HepG2 (cell line): ENCODE data around the gene C19orf47. TPM values are rescaled to one million over a fixed set of nuclear protein-coding genes. Genes with fewer than 3 reads are reported as not detected.

Experiments used
- ATAC-seq: fragments of 200-7000 bp; cut with Tn5 transposase; 3 replicates; pipeline ENCODE4 v1.9.1; 2020; ENCODE audit warnings: mild to moderate bottlenecking, moderate library complexity
- BruUV-seq: library from RNA; stranded (reverse); fragments of 400-500 nt; replicated peaks from 2 replicates; lab custom pipeline; 2021; lab: Mats Ljungman, UMichigan
- CTCF ChIA-PET: fragments of 300-600 bp; formaldehyde crosslinking; extraction: SDS; loops from one replicate; lab custom pipeline; 2021; ENCODE audit warnings: low total read pairs, inconsistent platforms, low intra/inter-chr PET ratio; lab: Yijun Ruan, JAX
- POLR2A ChIA-PET: fragments of 350-600 bp; sonication (Branson Sonifier 250); formaldehyde crosslinking; loops from one replicate; lab custom pipeline; 2020; ENCODE audit warnings: antibody characterized with exemption, inconsistent platforms; lab: Yijun Ruan, JAX
- DNase-seq: peaks from one replicate; pipeline ENCODE4 v3.0.0-alpha.2; 2015; ENCODE audit warnings: low spot score
- FAIRE-seq: peaks from 3 replicates; lab custom pipeline; 2011; peaks lifted over from hg19 to GRCh38; lab: Jason Lieb, UNC
- H2AFZ ChIP-seq: one replicate; pipeline ENCODE4 v1.6.1; 2011; ENCODE audit warnings: low read length, inconsistent platforms
- H3K27ac ChIP-seq: fragments of 300-600 bp; 3 replicates; pipeline ENCODE4 v1.8.0; 2011; ENCODE audit warnings: mixed run types, mild to moderate bottlenecking, mixed read lengths, low read length, inconsistent platforms; ENCODE audit not compliant: insufficient read depth; ENCODE audit errors: extremely low read length
- H3K27me3 ChIP-seq, 2 experiments: fragments of 200-600 bp in 1 of 2; 2 replicates in 1 of 2; 3 replicates in 1 of 2; pipeline versions ENCODE4 v1.6.0 to v1.8.0; 2011; ENCODE audit warnings: low read length in 2 of 2, mild to moderate bottlenecking in 2 of 2, moderate library complexity in 2 of 2, inconsistent platforms in 1 of 2; ENCODE audit not compliant: insufficient read depth in 2 of 2, control insufficient read depth in 1 of 2
- H3K36me3 ChIP-seq, 2 experiments: fragments of 200-600 bp in 1 of 2; replicated peaks in 1 of 2; 2 replicates in 1 of 2; 3 replicates in 1 of 2; pipeline versions ENCODE4 v1.5.1 to v1.8.0; 2011; ENCODE audit warnings: low read length in 2 of 2, inconsistent platforms in 1 of 2; ENCODE audit not compliant: insufficient read depth in 2 of 2, control insufficient read depth in 1 of 2
- H3K4me1 ChIP-seq: 2 replicates; pipeline ENCODE4 v1.5.1; 2012; ENCODE audit warnings: low read length, inconsistent platforms; ENCODE audit not compliant: insufficient read depth
- H3K4me2 ChIP-seq: 2 replicates; pipeline ENCODE4 v1.6.0; 2011; ENCODE audit warnings: low read depth, low read length, inconsistent platforms
- H3K4me3 ChIP-seq, 3 experiments: fragments of 200-600 bp in 1 of 3; sonication (generic), shearing (Covaris generic) in 1 of 3; replicated peaks in 1 of 3; 2 replicates each; pipeline ENCODE4 v1.5.1; 2011 to 2016; ENCODE audit warnings: low read length in 3 of 3, inconsistent platforms in 2 of 3, low read depth in 2 of 3, mild to moderate bottlenecking in 2 of 3, control low read depth in 1 of 3, mixed read lengths in 1 of 3; ENCODE audit not compliant: insufficient read depth in 1 of 3
- H3K79me2 ChIP-seq: one replicate; pipeline ENCODE4 v1.6.1; 2011; ENCODE audit warnings: low read length, inconsistent platforms; ENCODE audit not compliant: insufficient read depth
- H3K9ac ChIP-seq: 2 replicates; pipeline ENCODE4 v1.6.0; 2011; ENCODE audit warnings: mild to moderate bottlenecking, low read depth, low read length, inconsistent platforms; ENCODE audit not compliant: insufficient read depth
- H3K9me3 ChIP-seq: 2 replicates; pipeline ENCODE4 v1.5.1; 2012; ENCODE audit warnings: mild to moderate bottlenecking, low read length
- H4K20me1 ChIP-seq: 2 replicates; pipeline ENCODE4 v1.6.0; 2011; ENCODE audit warnings: inconsistent platforms, mild to moderate bottlenecking, low read length, moderate library complexity; ENCODE audit not compliant: insufficient read depth
- ELF1 ChIP-seq: sonication (generic); formaldehyde crosslinking; IDR thresholded peaks from 2 replicates; pipeline ENCODE4 v1.4.0; 2020; ENCODE audit warnings: missing genetic modification reagents
- ELF3 ChIP-seq: IDR thresholded peaks from 2 replicates; pipeline ENCODE4 v1.6.1; 2016; ENCODE audit warnings: missing genetic modification reagents, missing compliant biosample characterization
- ELF4 ChIP-seq: sonication (generic); formaldehyde crosslinking; IDR thresholded peaks from 2 replicates; pipeline ENCODE4 v1.5.0; 2020; ENCODE audit warnings: missing genetic modification reagents, mild to moderate bottlenecking, moderate library complexity, borderline replicate concordance
- ETV6 ChIP-seq: sonication (generic); formaldehyde crosslinking; conservative IDR thresholded peaks from 2 replicates; pipeline ENCODE4 v1.4.0; 2020; ENCODE audit warnings: missing genetic modification reagents
- HNF4G ChIP-seq, 2 experiments: sonication (generic) in 1 of 2; formaldehyde crosslinking in 1 of 2; IDR thresholded peaks; 2 replicates each; pipeline versions ENCODE4 v1.4.0 to v1.6.1; 2011 to 2020; ENCODE audit warnings: borderline replicate concordance in 2 of 2, low read depth in 2 of 2, mild to moderate bottlenecking in 2 of 2, low read length in 1 of 2, missing genetic modification reagents in 1 of 2, moderate library complexity in 1 of 2
- NFIB ChIP-seq: sonication (generic); formaldehyde crosslinking; IDR thresholded peaks from 2 replicates; pipeline ENCODE4 v1.9.0; 2021; ENCODE audit warnings: missing genetic modification reagents, mild to moderate bottlenecking, borderline replicate concordance
- NKX3-1 ChIP-seq: sonication (generic); formaldehyde crosslinking; IDR thresholded peaks from 2 replicates; pipeline ENCODE4 v1.5.0; 2020; ENCODE audit warnings: missing genetic modification reagents
- PHF8 ChIP-seq: sonication (generic); formaldehyde crosslinking; IDR thresholded peaks from 2 replicates; pipeline ENCODE4 v1.5.0; 2020; ENCODE audit warnings: missing genetic modification reagents
- ZMYM3 ChIP-seq: sonication (generic); formaldehyde crosslinking; IDR thresholded peaks from 2 replicates; pipeline ENCODE4 v1.5.1; 2020; ENCODE audit warnings: mild to moderate bottlenecking, missing genetic modification reagents
- ZNF160 ChIP-seq: sonication (generic); formaldehyde crosslinking; IDR thresholded peaks from 2 replicates; pipeline ENCODE4 v1.8.0; 2022; ENCODE audit warnings: mild to moderate bottlenecking, inconsistent platforms, missing genetic modification reagents
- ZNF335 ChIP-seq: sonication (generic); formaldehyde crosslinking; IDR thresholded peaks from 2 replicates; pipeline ENCODE4 v1.4.0; 2020; ENCODE audit warnings: missing genetic modification reagents
- ZNF607 ChIP-seq: sonication (generic); formaldehyde crosslinking; IDR thresholded peaks from 2 replicates; pipeline ENCODE4 v1.5.1; 2020; ENCODE audit warnings: missing genetic modification reagents, mild to moderate bottlenecking, borderline replicate concordance
- ZNF629 ChIP-seq: sonication (generic); formaldehyde crosslinking; conservative IDR thresholded peaks from 2 replicates; pipeline ENCODE4 v1.5.0; 2020; ENCODE audit warnings: missing genetic modification reagents
- ZNF644 ChIP-seq: IDR thresholded peaks from 2 replicates; pipeline ENCODE4 v1.6.1; 2016; ENCODE audit warnings: low read depth
- WGBS: methylation state at CpG from one replicate; pipeline ENCODE4 v1.1.6; 2017; ENCODE audit warnings: low lambda C conversion rate; 5-methylcytosine and 5-hydroxymethylcytosine counted together
- in situ Hi-C: cut with HindIII; loops from 2 replicates; pipeline ENCODE4 v1.10.0; 2017; ENCODE audit warnings: low pct_unique_long_range_greater_than_20kb; ENCODE audit not compliant: extremely low pct_ligation_motif_present
- intact Hi-C: fragments of 100-400 bp; cut with micrococcal nuclease; formaldehyde crosslinking; loops from one replicate; pipeline ENCODE4 v1.10.0; 2022; ENCODE audit not compliant: unreplicated experiment
- polyA plus RNA-seq, 8 experiments: library from polyadenylated mRNA; depleted of rRNA in 3 of 8; stranded (reverse) in 7 of 8; unstranded in 1 of 8; fragments of >200 nt; fragmentation: Illumina TruSeq in 4 of 8; extraction: Trizol in 4 of 8; gene quantifications; 2 replicates each; pipeline versions ENCODE4 v1.2.1 to v1.2.3, GENCODE V29; 2011 to 2016; ENCODE audit warnings: low read depth in 4 of 8, missing spikeins in 1 of 8, mixed read lengths in 1 of 8; ENCODE audit not compliant: insufficient read depth in 1 of 8
- total RNA-seq, 5 experiments: library from RNA; depleted of rRNA; stranded (reverse); fragments of >200 nt; fragmentation: Illumina TruSeq; extraction: Trizol; gene quantifications; 2 replicates each; pipeline ENCODE4 v1.2.3, GENCODE V29; 2016; ENCODE audit warnings: low read depth in 1 of 5
- TF ChIP-seq, protein P1 (sequence below): sonication (generic); formaldehyde crosslinking; IDR thresholded peaks from 2 replicates; pipeline ENCODE4 v1.5.0; 2020; ENCODE audit warnings: mild to moderate bottlenecking, missing genetic modification reagents, borderline replicate concordance
- TF ChIP-seq, protein P2 (sequence below): sonication (generic); formaldehyde crosslinking; IDR thresholded peaks from 2 replicates; pipeline ENCODE4 v1.9.0; 2021; ENCODE audit warnings: missing genetic modification reagents, mild to moderate bottlenecking, borderline replicate concordance
- TF ChIP-seq, protein P3 (sequence below): sonication (generic); formaldehyde crosslinking; IDR thresholded peaks from 2 replicates; pipeline ENCODE4 v1.5.1; 2020; ENCODE audit warnings: mild to moderate bottlenecking, missing genetic modification reagents

The C19orf47 gene
- total and polyA plus RNA-seq, 2 of the 13 experiments (the other 11 are each of a cell fraction or from before 2014, with no cell fraction given), result 8.1 to 10.6 TPM

DNA sequence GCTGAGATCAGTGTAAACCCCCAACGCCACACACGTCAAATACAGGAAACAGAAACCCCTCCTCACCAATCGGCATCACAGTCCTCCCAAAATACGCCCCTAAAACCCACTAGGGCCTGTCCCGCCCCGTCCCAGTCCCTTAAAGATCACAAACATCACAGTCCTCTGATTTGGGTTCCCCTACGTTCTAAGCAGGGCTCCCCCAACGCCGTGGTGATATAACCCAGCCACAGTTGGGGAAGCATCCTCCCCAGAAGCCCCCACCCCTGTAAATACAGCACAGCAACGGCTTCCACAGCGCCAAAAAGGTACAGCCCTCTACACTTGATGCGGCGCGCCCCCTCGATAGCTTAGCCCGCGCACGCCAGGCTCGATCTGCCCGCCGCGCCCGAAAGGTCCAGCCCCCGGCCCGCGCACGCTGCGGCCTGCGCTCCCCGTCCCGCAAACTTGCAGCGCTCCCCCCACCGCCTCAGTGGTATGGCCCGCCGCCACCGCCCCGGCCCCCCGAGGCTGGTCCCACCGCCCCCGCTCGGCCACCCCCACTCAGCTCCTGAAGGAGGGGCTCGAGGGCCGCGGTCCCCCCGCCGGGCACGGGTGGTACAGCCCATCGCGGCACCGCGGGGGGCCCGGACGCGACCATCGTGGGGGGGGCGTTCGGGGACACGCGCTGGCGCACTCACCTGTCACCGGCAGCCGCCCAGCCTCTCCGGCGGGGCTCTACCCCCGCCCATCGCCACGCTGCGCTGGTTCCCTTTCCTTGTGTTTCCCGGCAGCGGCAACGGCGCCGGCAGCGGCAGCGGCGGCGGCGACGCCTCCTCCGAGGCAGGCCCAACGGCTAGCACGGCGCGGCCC, 63.5 kb downstream of the C19orf47 start, which contains the start of gene AKT2 (continued):
- TF ChIP-seq, protein P1, sequence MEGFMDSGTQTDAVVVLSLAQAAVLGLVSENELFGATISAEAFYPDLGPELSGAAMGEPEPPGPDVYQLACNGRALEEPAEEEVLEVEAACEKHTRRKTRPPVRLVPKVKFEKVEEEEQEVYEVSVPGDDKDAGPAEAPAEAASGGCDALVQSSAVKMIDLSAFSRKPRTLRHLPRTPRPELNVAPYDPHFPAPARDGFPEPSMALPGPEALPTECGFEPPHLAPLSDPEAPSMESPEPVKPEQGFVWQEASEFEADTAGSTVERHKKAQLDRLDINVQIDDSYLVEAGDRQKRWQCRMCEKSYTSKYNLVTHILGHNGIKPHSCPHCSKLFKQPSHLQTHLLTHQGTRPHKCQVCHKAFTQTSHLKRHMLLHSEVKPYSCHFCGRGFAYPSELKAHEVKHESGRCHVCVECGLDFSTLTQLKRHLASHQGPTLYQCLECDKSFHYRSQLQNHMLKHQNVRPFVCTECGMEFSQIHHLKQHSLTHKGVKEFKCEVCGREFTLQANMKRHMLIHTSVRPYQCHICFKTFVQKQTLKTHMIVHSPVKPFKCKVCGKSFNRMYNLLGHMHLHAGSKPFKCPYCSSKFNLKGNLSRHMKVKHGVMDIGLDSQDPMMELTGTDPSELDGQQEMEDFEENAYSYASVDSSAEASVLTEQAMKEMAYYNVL, result no peak
- TF ChIP-seq ELF4 (0 out of 2 replicates have a peak, but pooled peaks have one; percentile 26), ZNF644 (no peak), ELF3 (CRISPR knock-in tag) (no peak), ZNF629 (CRISPR knock-in tag) (peak; percentile 31; the same call in 1 of the 2 replicates), PHF8 (CRISPR knock-in tag) (peak; percentile 78), NFIB (0 out of 2 replicates have a peak, but pooled peaks have one; percentile 24)
- TF ChIP-seq, all 625 proteins: peak for 108

DNA sequence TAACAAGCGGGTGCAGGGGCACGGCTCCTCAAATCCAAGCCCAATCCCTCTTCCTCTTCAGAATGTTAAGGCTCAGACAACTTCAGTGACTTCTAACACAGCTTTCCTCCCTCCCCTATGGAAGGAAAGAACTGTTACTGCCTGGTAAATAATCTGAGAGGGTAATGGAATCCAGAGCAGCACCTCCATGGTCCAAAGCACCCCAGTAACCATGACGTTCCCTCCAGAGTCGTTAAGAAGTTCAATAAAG, 64.0 kb downstream of the C19orf47 start:
- peak overlapping the region; percentile 97 for H3K9ac ChIP-seq
- H3K4me2 ChIP-seq, result peak overlapping the region; percentile 80
- H3K27ac ChIP-seq, result peak overlapping the region; percentile 83
- BruUV-seq, result TSS peak; percentile 71
- in situ Hi-C loops, result loop anchor here (5.0 kb wide), 1 partner anchor 37 kb away; no protein-coding TSS in a partner anchor
- ChIA-PET POLR2A (interaction anchor here (0.8 to 4.8 kb wide), 6 partner anchors 31 to 314 kb away, joined by 3 to 25 read pairs (median 4); partner anchors contain the start of genes BLVRB, C19orf47, PLD3 and PSMC4), CTCF (no interaction called here)
- peaks cover 54% of the 10 kb centered on the region for H3K79me2 ChIP-seq
- H4K20me1 ChIP-seq, result peaks cover 30% of the 10 kb centered on the region
- H3K36me3 ChIP-seq, result peaks cover 5 to 7% of the 10 kb centered on the region in 2 experiments; a peak in 3 of 5 replicates
- H3K9me3 ChIP-seq, result no peaks in the 10 kb centered on the region
- H3K4me3 ChIP-seq, result peak overlapping the region; percentile 85 to 94 (median 94)
- FAIRE-seq (no peak), DNase-seq (no peak), ATAC-seq (no peak)
- no peak overlapping the region for H2AFZ ChIP-seq
- peaks cover 62% of the 10 kb centered on the region for H3K4me1 ChIP-seq
- WGBS, result 0% methylated on average over 2 of the region's 4 CpGs
- H3K27me3 ChIP-seq, result no peaks in the 10 kb centered on the region; a peak in 1 of 5 replicates
- intact Hi-C loops, result no loop called here
- no peak for TF ChIP-seq ELF1
- peak; percentile 48; the same call in 1 of the 2 replicates for TF ChIP-seq ZNF607 (CRISPR knock-in tag)
- no peak for TF ChIP-seq NKX3-1 (CRISPR knock-in tag)
- no peak for TF ChIP-seq ETV6
- no peak for TF ChIP-seq HNF4G (IDR thresholded peaks at IDR 0.05; ENCODE audit: borderline replicate concordance, low read depth, low read length)
- TF ChIP-seq HNF4G (CRISPR knock-in tag; IDR thresholded peaks at IDR 0.05; ENCODE audit: borderline replicate concordance, low read depth), result no peak
- no peak for TF ChIP-seq ZMYM3 (CRISPR knock-in tag)
- no peak for TF ChIP-seq ZNF335 (CRISPR knock-in tag)
- TF ChIP-seq, protein P2, sequence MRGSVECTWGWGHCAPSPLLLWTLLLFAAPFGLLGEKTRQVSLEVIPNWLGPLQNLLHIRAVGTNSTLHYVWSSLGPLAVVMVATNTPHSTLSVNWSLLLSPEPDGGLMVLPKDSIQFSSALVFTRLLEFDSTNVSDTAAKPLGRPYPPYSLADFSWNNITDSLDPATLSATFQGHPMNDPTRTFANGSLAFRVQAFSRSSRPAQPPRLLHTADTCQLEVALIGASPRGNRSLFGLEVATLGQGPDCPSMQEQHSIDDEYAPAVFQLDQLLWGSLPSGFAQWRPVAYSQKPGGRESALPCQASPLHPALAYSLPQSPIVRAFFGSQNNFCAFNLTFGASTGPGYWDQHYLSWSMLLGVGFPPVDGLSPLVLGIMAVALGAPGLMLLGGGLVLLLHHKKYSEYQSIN, result no peak
- TF ChIP-seq ZNF160, result no peak
- TF ChIP-seq, protein P3, sequence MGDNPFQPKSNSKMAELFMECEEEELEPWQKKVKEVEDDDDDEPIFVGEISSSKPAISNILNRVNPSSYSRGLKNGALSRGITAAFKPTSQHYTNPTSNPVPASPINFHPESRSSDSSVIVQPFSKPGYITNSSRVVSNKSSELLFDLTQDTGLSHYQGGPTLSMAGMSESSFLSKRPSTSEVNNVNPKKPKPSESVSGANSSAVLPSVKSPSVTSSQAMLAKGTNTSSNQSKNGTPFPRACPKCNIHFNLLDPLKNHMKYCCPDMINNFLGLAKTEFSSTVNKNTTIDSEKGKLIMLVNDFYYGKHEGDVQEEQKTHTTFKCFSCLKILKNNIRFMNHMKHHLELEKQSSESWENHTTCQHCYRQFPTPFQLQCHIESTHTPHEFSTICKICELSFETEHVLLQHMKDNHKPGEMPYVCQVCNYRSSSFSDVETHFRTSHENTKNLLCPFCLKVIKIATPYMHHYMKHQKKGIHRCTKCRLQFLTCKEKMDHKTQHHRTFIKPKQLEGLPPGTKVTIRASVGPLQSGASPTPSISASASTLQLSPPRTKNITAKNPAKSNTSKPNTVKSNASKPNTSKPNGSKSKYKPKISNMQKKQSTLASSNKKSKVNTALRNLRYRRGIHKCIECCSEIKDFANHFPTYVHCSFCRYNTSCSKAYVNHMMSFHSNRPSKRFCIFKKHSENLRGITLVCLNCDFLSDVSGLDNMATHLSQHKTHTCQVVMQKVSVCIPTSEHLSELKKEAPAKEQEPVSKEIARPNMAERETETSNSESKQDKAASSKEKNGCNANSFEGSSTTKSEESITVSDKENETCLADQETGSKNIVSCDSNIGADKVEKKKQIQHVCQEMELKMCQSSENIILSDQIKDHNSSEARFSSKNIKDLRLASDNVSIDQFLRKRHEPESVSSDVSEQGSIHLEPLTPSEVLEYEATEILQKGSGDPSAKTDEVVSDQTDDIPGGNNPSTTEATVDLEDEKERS, result no peak
